HK-2 (cell line): ENCODE data around the gene KDM2A.

ENCODE experiments used
- DNase-seq: peaks from one replicate; pipeline ENCODE4 v3.0.0-alpha.2; 2018; ENCODE audit not compliant: unreplicated experiment

Gene KDM2A

GRCh38 chr11:67284811-67285540 lies 165.9 kb downstream of the KDM2A start:
- DNase-seq, result no peak

DNA sequence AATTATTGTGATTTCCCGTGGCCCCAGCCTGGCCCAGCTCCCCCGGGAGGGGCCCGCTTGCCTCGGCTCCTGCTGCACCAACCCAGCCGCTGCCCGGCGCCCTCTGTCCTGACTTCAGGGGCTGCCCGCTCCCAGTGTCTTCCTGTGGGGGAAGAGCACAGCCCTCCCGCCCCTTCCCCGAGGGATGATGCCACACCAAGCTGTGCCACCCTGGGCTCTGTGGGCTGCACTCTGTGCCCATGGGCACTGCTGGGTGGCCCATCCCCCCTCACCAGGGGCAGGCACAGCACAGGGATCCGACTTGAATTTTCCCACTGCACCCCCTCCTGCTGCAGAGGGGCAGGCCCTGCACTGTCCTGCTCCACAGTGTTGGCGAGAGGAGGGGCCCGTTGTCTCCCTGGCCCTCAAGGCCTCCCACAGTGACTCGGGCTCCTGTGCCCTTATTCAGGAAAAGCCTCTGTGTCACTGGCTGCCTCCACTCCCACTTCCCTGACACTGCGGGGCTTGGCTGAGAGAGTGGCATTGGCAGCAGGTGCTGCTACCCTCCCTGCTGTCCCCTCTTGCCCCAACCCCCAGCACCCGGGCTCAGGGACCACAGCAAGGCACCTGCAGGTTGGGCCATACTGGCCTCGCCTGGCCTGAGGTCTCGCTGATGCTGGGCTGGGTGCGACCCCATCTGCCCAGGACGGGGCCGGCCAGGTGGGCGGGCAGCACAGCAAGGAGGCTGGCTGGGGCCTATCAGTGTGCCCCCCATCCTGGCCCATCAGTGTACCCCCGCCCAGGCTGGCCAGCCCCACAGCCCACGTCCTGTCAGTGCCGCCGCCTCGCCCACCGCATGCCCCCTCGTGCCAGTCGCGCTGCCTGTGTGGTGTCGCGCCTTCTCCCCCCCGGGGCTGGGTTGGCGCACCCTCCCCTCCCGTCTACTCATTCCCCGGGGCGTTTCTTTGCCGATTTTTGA lies 166.8 kb downstream of the KDM2A start:
- no peak for DNase-seq

DNA sequence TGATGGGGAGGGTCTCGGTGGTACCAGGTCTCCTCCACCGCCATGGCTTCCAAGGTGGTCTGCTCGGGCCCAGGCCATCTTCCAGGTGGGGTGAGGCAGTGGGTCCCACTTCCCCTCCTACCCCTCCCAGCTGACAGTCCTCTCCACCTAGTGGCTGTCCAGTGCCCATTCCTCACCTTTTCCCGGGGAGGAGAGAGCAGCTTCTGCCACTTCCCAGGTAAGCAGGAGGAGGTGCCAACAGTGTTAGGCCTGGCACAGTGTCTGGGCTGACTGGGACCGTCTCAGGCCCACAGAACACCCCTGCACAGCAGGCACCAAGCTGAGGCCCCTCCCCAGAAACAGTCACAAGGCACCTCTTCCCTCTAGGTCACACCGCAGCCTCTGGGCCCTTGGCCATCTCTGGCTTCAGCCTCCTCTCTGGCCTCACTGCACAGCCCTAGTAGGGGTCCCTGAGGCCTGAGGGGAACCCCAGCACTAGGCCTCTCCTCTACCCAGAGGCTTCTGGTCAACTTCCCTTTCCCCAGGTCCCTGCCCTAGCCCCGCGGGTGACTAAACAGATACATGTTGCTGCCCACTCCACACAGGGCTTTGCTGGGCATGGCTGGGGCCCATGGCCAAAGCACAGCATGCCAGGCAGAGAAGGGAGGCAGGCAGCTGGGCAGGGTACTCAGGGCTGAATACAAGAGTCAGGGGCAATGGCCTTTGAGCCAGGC lies 167.7 kb downstream of the KDM2A start:
- no peak for DNase-seq

DNA sequence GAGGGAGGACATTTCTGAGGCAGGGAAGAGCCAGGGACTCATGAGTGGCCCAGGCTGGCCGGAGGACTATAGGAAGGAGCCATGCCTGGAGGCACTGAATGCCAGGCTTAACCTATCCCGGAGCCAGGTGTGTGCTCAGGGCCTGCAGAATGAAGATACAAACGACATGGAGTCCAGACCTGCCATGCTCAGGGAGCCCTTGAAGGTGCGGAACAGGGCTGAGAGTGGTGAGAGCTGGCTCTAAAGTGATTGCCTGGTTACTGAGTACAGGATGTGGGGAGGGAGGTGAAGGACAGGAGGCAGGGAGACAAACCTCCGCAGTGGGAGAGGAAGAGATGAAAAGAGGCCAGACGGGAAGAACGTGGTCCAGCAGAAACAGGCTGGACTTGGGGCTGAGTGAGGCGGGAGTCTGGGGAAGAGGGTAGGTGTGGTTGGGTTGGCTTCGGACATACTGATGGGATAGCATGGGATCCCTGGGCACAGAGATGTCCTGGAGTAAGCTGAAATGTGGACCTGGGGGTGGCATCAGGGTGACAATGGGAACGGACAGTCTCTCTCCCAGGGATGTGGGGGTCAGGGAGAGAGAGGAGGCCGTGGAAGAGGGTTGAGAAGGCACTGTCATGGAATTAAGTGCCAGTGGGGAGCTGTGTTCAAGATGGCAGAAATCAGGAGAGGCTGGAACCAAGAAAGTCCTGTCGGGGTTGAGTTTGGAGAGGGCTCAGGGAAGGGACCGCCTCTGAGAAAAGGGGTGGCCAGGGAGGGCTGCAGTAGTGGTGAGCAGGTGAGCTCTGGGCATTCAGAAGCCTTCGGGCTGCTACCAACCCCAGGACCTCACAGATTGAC lies 168.5 kb downstream of the KDM2A start:
- no peak for DNase-seq

GRCh38 chr11:67288198-67288451 lies 169.1 kb downstream of the KDM2A start:
- DNase-seq, result no peak

DNA sequence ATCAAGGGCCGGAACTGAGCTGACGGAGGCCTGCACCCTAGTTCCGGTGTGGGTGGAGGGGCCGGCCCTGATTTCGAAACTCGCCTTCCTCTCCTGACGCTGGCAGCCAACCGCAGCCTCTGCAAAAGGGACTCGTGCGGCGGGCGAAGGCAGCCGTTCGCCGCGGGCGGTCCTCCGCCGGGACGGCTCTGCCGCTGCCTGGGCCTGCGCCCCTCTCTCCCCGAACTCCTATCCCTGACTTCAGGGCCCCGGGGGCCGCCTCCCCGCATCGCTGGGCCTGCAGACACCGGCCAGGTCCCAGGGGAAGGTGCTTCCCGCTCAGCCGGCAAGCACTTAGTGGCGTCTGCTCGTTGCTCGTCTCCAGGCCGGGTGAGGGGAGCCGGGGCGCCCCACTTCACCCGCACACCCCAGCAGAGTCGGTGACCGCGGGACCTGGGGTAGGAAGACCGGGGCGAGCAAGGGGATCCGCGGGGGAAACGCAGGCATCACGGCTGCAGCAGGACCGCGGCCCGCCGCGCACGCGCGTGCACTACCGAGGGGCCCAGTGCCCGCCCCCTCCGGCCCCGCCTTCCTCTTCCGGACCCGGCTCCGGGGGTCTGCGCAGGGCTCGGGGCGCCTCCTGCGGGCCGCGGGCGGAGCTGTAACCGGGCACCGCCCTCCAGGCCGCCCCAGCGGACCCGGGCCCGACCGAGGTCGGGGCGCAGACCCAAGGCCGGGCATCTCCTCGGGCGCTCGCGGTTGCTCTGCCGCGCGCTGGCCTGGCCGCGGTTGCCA lies 169.6 kb downstream of the KDM2A start:
- peak; percentile 78 for DNase-seq

DNA sequence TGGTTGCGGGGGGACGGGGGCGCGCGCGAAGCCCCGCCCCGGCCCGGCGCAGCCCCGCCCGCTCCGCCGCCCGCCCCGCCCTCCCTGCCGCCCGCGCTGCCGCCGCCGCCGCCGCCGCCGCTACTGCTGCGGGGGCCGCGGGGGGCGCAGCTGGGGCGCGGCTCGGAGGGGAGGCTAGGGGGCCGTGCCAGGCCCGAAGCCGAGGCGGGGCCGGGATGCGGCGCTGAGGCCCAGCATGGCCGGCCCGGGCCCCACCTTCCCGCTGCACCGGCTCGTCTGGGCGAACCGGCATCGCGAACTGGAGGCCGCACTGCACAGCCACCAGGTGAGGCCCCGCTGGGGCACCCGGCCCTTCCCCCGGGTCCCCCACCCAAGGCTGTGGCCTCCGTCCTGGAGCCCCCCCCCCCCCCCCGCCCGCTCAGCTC lies 170.2 kb downstream of the KDM2A start, which contains the start of gene ANKRD13D:
Gene ANKRD13D (plus strand): TSS at position 78 of the 425 bp plus-strand sequence. CDS start 158 bp downstream, at position 236.
- DNase-seq, result peak; percentile 50

GRCh38 chr11:67289651-67290479 lies 170.8 kb downstream of the KDM2A start:
- DNase-seq, result no peak

- DNase-seq, result no peak
Measured at GRCh38 chr11:67290801-67291200, 171.7 kb downstream of the KDM2A start.

- no peak for DNase-seq
Measured at GRCh38 chr11:67291481-67292381, 172.7 kb downstream of the KDM2A start.

DNA sequence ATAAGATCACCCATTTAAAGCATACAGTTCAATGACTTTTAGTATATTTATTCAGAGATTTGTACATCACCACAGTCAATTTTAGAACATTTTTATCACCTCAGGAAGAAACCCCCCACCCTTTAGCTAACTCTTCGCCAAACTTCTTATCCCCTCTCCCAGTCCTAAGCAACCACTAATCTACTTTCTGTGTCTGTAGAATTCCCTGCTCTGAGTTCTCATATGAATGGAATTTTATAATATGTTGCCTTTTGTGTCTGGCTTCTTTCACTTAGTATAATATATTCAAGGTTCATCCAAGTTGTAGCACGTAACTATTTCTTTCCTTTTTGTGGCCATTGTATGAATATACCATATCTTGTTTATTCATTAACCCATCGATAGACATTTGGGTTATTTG lies 173.6 kb downstream of the KDM2A start:
- DNase-seq, result no peak

GRCh38 chr11:67293090-67293489 lies 174.0 kb downstream of the KDM2A start:
- DNase-seq, result no peak

DNA sequence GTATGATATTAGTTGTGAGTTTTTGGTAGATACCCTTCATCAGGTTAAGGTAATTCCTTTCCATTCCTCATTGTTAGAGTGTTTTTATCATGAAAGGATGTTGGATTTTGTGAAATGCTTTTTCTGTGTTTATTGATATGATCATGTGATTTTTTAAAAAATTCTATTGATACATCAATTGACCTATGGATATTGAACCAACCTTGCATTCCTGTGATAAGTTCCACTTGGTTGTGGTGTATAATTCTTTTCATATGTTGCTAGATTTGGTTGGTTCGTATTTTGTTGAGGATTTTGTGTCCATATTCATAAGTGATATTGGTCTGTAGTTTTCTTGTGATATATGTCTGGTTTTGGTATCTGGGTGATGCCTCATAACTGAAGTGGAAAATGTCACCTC lies 176.8 kb downstream of the KDM2A start:
- no peak for DNase-seq

GRCh38 chr11:67298786-67299185 lies 179.7 kb downstream of the KDM2A start:
- DNase-seq, result no peak

- no peak for DNase-seq
Measured at GRCh38 chr11:67299471-67300191, 180.6 kb downstream of the KDM2A start.

- no peak for DNase-seq
Measured at GRCh38 chr11:67300256-67300755, 181.2 kb downstream of the KDM2A start.

- no peak for DNase-seq
Measured at GRCh38 chr11:67300756-67301312, 181.8 kb downstream of the KDM2A start.
